Brain microvascular endothelial cell (primary cell): ENCODE data around the gene SIN3A.

Experiments used
- DNase-seq: peaks from one replicate; pipeline ENCODE4 v3.0.0-alpha.2; 2020
- H3K27ac ChIP-seq: fragments of 250-450 bp; sonication (Bioruptor Pico); 2 replicates; pipeline ENCODE4 v1.5.1; 2020; ENCODE audit warnings: mild to moderate bottlenecking, moderate library complexity
- H3K27me3 ChIP-seq: fragments of 250-450 bp; sonication (Bioruptor Pico); replicated peaks from 2 replicates; pipeline ENCODE4 v1.5.1; 2020; ENCODE audit warnings: mild to moderate bottlenecking
- H3K36me3 ChIP-seq: fragments of 250-450 bp; sonication (Bioruptor Pico); replicated peaks from 2 replicates; pipeline ENCODE4 v1.5.1; 2020; ENCODE audit warnings: mild to moderate bottlenecking
- H3K4me3 ChIP-seq: 2 replicates; pipeline ENCODE4 v1.5.1; 2011; ENCODE audit warnings: low read depth, mild to moderate bottlenecking, control low read depth, low read length, moderate library complexity
- in situ Hi-C: cut with HindIII; loops from 2 replicates; pipeline ENCODE4 v1.10.0; 2017; ENCODE audit warnings: low sequenced_read_pairs, low pct_ligation_motif_present
- TF ChIP-seq, protein P1 (sequence below): IDR thresholded peaks from 2 replicates; pipeline ENCODE4 v1.5.1; 2011; ENCODE audit warnings: low read depth, mild to moderate bottlenecking, moderate library complexity, low read length, control low read depth, inconsistent platforms; ENCODE audit errors: missing control alignments

SIN3A gene

DNA sequence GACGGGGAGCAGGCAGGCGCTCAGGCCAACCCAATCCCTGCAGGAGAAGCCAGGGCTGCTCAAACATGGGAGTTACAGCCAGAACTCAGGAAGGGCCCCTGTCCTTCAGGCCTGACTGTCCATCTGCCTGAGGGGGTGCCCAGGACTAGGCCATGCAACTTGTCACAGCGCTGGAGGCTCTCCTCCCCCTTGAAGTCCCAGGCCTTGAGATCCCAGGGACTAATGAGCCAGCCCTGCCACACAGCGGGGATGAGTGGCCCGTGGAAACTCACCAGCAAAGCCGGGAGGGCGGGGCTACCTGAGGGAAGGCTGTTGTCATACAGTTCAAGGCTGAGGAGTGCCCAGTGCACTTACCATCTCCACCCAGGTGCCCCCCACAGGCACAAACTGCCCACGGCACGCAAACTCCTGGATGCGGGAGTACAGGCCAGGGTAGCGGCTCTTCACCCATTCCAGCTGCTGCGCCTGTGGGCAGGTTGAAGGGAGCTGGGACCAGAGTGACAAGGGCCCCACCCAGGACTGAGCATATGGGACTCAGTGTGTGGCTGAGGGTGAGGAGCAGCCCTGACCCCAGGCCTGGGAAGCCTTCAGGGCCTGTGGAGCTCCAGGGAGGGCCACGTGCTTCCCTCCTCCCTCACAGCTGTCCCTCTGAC, 89.4 kb downstream of the SIN3A start:
- Histone ChIP-seq H3K27me3 (no peaks in the 10 kb centered on the region), H3K36me3 (peaks cover 44% of the 10 kb centered on the region), H3K4me3 (no peak overlapping the region), H3K27ac (no peak overlapping the region)
- in situ Hi-C loops: no loop called here
- TF ChIP-seq, protein P1, sequence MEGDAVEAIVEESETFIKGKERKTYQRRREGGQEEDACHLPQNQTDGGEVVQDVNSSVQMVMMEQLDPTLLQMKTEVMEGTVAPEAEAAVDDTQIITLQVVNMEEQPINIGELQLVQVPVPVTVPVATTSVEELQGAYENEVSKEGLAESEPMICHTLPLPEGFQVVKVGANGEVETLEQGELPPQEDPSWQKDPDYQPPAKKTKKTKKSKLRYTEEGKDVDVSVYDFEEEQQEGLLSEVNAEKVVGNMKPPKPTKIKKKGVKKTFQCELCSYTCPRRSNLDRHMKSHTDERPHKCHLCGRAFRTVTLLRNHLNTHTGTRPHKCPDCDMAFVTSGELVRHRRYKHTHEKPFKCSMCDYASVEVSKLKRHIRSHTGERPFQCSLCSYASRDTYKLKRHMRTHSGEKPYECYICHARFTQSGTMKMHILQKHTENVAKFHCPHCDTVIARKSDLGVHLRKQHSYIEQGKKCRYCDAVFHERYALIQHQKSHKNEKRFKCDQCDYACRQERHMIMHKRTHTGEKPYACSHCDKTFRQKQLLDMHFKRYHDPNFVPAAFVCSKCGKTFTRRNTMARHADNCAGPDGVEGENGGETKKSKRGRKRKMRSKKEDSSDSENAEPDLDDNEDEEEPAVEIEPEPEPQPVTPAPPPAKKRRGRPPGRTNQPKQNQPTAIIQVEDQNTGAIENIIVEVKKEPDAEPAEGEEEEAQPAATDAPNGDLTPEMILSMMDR: no peak
- no peak for DNase-seq

DNA sequence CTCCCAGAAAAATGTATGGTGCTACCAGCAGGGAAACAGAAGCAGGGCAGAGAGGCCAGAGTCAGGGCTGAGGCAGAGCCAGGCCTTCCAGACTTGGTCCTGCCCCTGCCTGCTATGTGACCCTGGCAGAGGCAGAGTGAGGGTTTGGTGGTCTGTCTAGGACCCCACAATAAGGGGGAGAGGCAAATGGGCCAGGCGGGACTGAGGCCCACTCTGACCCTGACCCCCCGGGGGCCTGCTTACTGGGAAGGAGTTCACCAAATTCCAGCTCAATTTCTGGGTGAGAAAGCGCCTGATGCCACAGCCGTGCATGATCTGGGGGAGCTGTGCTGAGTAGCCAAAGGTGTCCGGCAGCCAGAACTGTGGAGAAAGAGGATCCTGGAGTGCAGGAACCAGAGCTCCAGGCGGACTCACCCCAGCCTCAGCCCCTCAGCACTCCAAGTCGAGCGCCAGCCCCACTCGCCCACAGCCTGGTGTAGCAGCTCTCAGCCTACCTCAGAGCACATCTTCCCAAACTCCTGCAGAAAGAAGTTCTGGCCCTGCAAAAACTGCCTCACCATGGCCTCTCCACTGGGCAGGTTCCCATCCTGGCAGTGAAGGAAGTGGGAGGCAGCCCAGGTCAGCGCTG, 90.0 kb downstream of the SIN3A start:
- Histone ChIP-seq H3K27ac (no peak overlapping the region), H3K4me3 (no peak overlapping the region), H3K27me3 (no peaks in the 10 kb centered on the region), H3K36me3 (peaks cover 48% of the 10 kb centered on the region)
- in situ Hi-C loops: no loop called here
- no peak for DNase-seq
- TF ChIP-seq, protein P1: no peak

DNA sequence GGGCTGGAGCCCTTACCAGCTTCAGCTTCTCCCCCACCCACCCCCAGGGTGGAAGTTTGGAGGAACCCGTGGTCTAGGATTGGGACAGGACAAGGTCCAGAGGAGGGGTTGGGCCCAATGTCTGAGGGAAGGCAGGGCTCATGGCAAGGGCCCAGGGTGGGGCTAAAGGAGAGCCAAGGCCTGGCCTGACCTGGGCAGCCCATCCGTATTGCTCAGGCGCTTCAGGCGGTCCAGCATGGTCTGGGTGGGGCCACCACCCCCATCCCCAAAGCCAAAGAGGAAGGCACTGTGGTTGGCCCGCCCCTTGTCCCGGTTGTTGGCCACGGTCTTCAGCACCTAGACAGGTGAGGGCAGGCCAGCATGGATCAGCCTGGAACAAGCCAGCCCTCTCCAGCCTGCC, 90.6 kb downstream of the SIN3A start:
- no peak overlapping the region for H3K27ac ChIP-seq
- TF ChIP-seq, protein P1: no peak
- H3K4me3 ChIP-seq: no peak overlapping the region
- in situ Hi-C loops: no loop called here
- DNase-seq: no peak
- H3K27me3 ChIP-seq: no peaks in the 10 kb centered on the region
- H3K36me3 ChIP-seq: peaks cover 47% of the 10 kb centered on the region

DNA sequence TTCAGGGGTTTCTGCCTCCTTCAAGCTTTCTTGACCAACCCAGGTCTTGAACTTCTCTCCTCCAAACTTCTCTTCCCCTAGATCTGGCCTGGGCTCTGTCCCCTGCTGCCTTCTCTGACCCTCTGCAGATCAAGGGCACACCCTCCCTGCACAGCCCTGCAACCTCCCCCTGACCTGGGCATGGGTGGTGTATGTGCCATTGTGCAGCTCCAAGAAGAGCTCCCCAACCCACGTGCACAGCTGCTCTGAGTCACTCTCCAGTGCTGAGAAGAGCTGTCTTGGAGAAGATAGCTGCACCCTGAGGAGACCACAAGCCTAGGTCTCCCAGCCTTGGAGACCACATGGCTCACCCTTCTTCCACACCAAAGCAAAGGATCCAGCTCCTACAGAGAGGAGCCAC, 91.1 kb downstream of the SIN3A start:
- no peaks in the 10 kb centered on the region for H3K27me3 ChIP-seq
- in situ Hi-C loops: no loop called here
- H3K27ac ChIP-seq: no peak overlapping the region
- H3K36me3 ChIP-seq: peaks cover 49% of the 10 kb centered on the region
- H3K4me3 ChIP-seq: no peak overlapping the region
- no peak for DNase-seq
- TF ChIP-seq, protein P1: no peak

DNA sequence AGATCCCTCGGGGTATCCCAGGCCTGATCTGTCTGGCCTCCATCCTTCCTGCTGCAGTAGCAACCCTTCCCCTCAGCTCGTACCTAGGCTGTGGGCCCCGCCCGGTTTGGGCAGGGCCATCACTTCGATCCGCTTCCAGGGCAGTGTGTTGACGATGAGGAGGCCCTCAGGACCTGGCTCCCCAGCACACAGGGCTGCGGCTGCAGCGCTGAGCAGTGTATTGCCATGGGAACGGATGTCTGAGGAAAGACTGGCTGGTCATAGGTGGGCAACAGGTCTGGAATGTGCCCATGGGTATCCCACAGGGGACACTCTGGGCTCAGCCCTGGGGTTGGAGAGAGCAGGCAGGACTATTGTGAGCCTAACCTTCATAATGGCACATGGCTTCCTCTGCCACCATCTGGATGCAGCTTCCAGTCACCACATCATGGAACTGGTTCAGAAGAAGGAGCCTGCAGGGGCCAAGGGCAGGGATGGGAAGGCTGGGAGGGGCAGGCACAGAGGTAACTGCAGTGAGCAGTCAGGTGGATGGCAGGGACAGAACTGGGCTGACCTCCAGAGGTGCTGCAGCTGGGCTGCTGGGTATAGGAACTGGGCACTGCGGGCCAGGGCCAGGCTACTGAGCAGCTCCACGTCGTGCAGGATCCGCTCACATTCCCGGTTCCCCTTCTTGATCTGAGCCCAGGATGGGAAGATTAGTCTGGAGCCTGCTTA, 91.8 kb downstream of the SIN3A start:
- DNase-seq: no peak

More for the DNA sequence above, 91.8 kb downstream of the SIN3A start:
- TF ChIP-seq, protein P1: no peak
- Histone ChIP-seq H3K4me3 (no peak overlapping the region), H3K27ac (no peak overlapping the region), H3K36me3 (peaks cover 48% of the 10 kb centered on the region), H3K27me3 (no peaks in the 10 kb centered on the region)
- in situ Hi-C loops: no loop called here
